ENCODE measurements around the gene GNLY. TPM values are rescaled to one million over a fixed set of nuclear protein-coding genes. Genes with fewer than 3 reads are reported as not detected.
A peak's percentile ranks its signal among the peaks of the same experiment; 100 is the strongest.
"Not testable (repeated sequence)": the region's sequence is repeated elsewhere in the genome, so short reads cannot be mapped to it uniquely, and the experiment has no call there.

The GNLY gene
- total and polyA plus RNA-seq, 2 of the 4 experiments (the other 2 are of a cell fraction) = not detected

GRCh38 chr2:85659324-85659981 is 34.7 kb upstream of the GNLY start:
- 75% methylated on average over 6 of the region's 13 CpGs; no CpG with 5 or more reads in 1 of the 2 experiments for WGBS, 2 experiments (ENCODE audit: extremely low coverage in 2 of 2, insufficient read length in 1 of 2)
- H2BK20ac ChIP-seq (ENCODE audit: low read depth, low read length) = no peak overlapping the region
- in situ Hi-C loops (cut with MboI; ENCODE audit: low sequenced_read_pairs) (no loop called here), intact Hi-C loops (cut with micrococcal nuclease) (no loop called here), dilution Hi-C loops (cut with HindIII; ENCODE audit: low sequenced_read_pairs, unreplicated experiment) (no loop called here)
- H3K14ac ChIP-seq (replicated peaks; ENCODE audit: low read depth, low read length) = no peak overlapping the region
- H3K36me3 ChIP-seq (ENCODE audit: control insufficient read depth, insufficient read depth, low read length) = peaks cover 2% of the 10 kb centered on the region; the same call in 1 of the 2 replicates
- H2AK5ac ChIP-seq (ENCODE audit: low read depth, low read length) = no peak overlapping the region; the same call in 1 of the 2 replicates
- no peak for TF ChIP-seq SMC3 (IDR thresholded peaks at IDR 0.05; ENCODE audit: low read depth, low read length)
- no peaks in the 10 kb centered on the region for H4K20me1 ChIP-seq (ENCODE audit: insufficient read depth, low read length)
- no peak for DNase-seq
- no peaks in the 10 kb centered on the region for H3K79me1 ChIP-seq (ENCODE audit: low read depth in 1 of 2, low read length in 2 of 2)
- no peak overlapping the region for H2BK5ac ChIP-seq (ENCODE audit: low read depth, low read length, poor library complexity, severe bottlenecking)
- H4K91ac ChIP-seq (ENCODE audit: insufficient read depth, low read depth, low read length) = no peak overlapping the region
- H3K56ac ChIP-seq (ENCODE audit: extremely low read depth, insufficient read depth, low read length) = no peak overlapping the region
- peaks cover 13% of the 10 kb centered on the region for H3K4me1 ChIP-seq (ENCODE audit: control insufficient read depth, insufficient read depth, low read length)
- no peak for ATAC-seq (ENCODE audit: low read depth)
- no peaks in the 10 kb centered on the region for H3K27me3 ChIP-seq (ENCODE audit: control insufficient read depth, insufficient read depth, low read length)
- H2AFZ ChIP-seq (replicated peaks; ENCODE audit: low read length, poor library complexity) = no peak overlapping the region
- H2BK15ac ChIP-seq (ENCODE audit: low read depth, low read length) = no peak overlapping the region
- no peak overlapping the region for H4K8ac ChIP-seq (ENCODE audit: low read depth in 2 of 2, low read length in 2 of 2)
- BruUV-seq (replicated peaks) = no TSS peak
- no peak overlapping the region for H2BK120ac ChIP-seq (ENCODE audit: low read depth, low read length)
- H3K9ac ChIP-seq (ENCODE audit: low read depth, low read length) = no peak overlapping the region
- no peaks in the 10 kb centered on the region for H3K9me3 ChIP-seq (ENCODE audit: control insufficient read depth, insufficient read depth, low read length)
- ChIA-PET POLR2A (ENCODE audit: unreplicated experiment) (no interaction called here), CTCF (interaction anchor here (0.6 to 2.0 kb wide), 2 partner anchors 10 to 686 kb away, joined by 3 to 8 read pairs; no protein-coding TSS in a partner anchor)
- no peak overlapping the region for H3K4me2 ChIP-seq (ENCODE audit: low read depth, low read length)
- no peak overlapping the region for H3K18ac ChIP-seq (ENCODE audit: low read depth, low read length)
- H3K4ac ChIP-seq (ENCODE audit: low read depth, low read length) = no peak overlapping the region
- no peak overlapping the region for H3K4me3 ChIP-seq (ENCODE audit: insufficient read depth, low read depth, low read length)
- peaks cover 23% of the 10 kb centered on the region for H3K9me1 ChIP-seq (ENCODE audit: insufficient read depth, low read length)
- no peak overlapping the region for H3K23ac ChIP-seq (ENCODE audit: low read depth, low read length)
- H4K5ac ChIP-seq (ENCODE audit: low read depth, low read length) = no peak overlapping the region
- no peak overlapping the region for H3K27ac ChIP-seq (ENCODE audit: insufficient read depth, low read length)
- peak overlapping the region; percentile 72 for H2AK9ac ChIP-seq (replicated peaks; ENCODE audit: low read depth, low read length, poor library complexity)

- BruUV-seq (replicated peaks); H2BK120ac ChIP-seq (ENCODE audit: low read depth, low read length); H3K36me3 ChIP-seq (ENCODE audit: control insufficient read depth, insufficient read depth, low read length); H3K4me3 ChIP-seq (ENCODE audit: insufficient read depth, low read depth, low read length); H4K8ac ChIP-seq (ENCODE audit: low read depth in 2 of 2, low read length in 2 of 2); in situ Hi-C loops (cut with MboI; ENCODE audit: low sequenced_read_pairs); intact Hi-C loops (cut with micrococcal nuclease); H3K9me3 ChIP-seq (ENCODE audit: control insufficient read depth, insufficient read depth, low read length); H2BK5ac ChIP-seq (ENCODE audit: low read depth, low read length, poor library complexity, severe bottlenecking); H3K27ac ChIP-seq (ENCODE audit: insufficient read depth, low read length); H3K9ac ChIP-seq (ENCODE audit: low read depth, low read length); CTCF ChIA-PET; DNase-seq; dilution Hi-C loops (cut with HindIII; ENCODE audit: low sequenced_read_pairs, unreplicated experiment); H2BK20ac ChIP-seq (ENCODE audit: low read depth, low read length); H2BK15ac ChIP-seq (ENCODE audit: low read depth, low read length); POLR2A ChIA-PET (ENCODE audit: unreplicated experiment); H4K5ac ChIP-seq (ENCODE audit: low read depth, low read length); H3K4me2 ChIP-seq (ENCODE audit: low read depth, low read length); H3K56ac ChIP-seq (ENCODE audit: extremely low read depth, insufficient read depth, low read length); H3K14ac ChIP-seq (replicated peaks; ENCODE audit: low read depth, low read length); H4K20me1 ChIP-seq (ENCODE audit: insufficient read depth, low read length); H3K27me3 ChIP-seq (ENCODE audit: control insufficient read depth, insufficient read depth, low read length); H3K79me1 ChIP-seq (ENCODE audit: low read depth in 1 of 2, low read length in 2 of 2); H2AFZ ChIP-seq (replicated peaks; ENCODE audit: low read length, poor library complexity); H4K91ac ChIP-seq (ENCODE audit: insufficient read depth, low read depth, low read length); H3K23ac ChIP-seq (ENCODE audit: low read depth, low read length); H2AK9ac ChIP-seq (replicated peaks; ENCODE audit: low read depth, low read length, poor library complexity); H2AK5ac ChIP-seq (ENCODE audit: low read depth, low read length); ATAC-seq (ENCODE audit: low read depth); H3K4ac ChIP-seq (ENCODE audit: low read depth, low read length); H3K18ac ChIP-seq (ENCODE audit: low read depth, low read length): not testable (repeated sequence)
- Histone ChIP-seq H3K4me1 (ENCODE audit: control insufficient read depth, insufficient read depth, low read length) (peaks cover 13% of the 10 kb centered on the region), H3K9me1 (ENCODE audit: insufficient read depth, low read length) (peaks cover 22% of the 10 kb centered on the region)
- no CpG with 5 or more reads among the region's 11 CpGs for WGBS, 2 experiments (ENCODE audit: extremely low coverage in 2 of 2, insufficient read length in 1 of 2)
Observed at GRCh38 chr2:85660301-85660700, 33.9 kb upstream of the GNLY start.

Data from IMR-90 (cell line).